Measurements from ENCODE around the gene TBX4.

TBX4 gene

DNA sequence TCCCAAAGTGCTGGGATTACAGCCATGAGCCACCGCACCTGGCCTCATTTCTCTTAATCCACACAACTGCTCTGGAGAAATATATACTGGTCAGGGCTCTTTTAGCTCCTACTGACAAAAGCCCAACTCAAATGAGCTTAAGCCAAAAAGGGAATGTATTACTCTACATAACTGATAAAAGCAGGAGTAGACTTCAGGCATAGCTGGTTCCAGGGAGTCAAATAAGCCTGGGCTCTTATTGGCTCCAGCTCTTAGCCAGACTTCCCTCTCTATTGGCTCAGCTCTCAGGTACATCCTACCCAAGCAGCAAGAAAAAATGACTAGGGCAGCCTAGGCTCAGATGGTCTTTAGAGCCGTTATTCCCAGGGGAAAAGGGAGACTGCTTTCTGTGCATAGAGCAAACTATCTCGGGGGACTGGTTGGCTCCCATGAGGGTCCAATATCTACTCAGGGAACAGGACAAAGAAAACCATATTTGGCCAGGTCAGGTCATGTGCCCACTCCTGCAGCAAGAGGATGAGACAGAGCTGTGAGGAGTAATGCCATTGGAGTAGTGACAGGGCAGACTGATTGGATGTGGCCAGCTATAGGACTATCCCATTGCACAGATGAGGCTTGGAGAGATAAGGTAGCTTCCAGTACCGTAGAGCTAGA is 31.4 kb upstream of the TBX4 start:
- no peak overlapping the region for H3K27ac ChIP-seq (ENCODE audit: poor library complexity, severe bottlenecking)
- H3K4me3 ChIP-seq (ENCODE audit: severe bottlenecking) = no peak overlapping the region
- H3K27me3 ChIP-seq (ENCODE audit: insufficient read depth, poor library complexity, severe bottlenecking) = no peaks in the 10 kb centered on the region
- ATAC-seq (ENCODE audit: low read depth) (no peak), DNase-seq (ENCODE audit: low spot score) (no peak)
- no peaks in the 10 kb centered on the region for H3K36me3 ChIP-seq (ENCODE audit: low read depth)
- H3K9me3 ChIP-seq (ENCODE audit: severe bottlenecking) = no peaks in the 10 kb centered on the region
- TF ChIP-seq, protein P1, sequence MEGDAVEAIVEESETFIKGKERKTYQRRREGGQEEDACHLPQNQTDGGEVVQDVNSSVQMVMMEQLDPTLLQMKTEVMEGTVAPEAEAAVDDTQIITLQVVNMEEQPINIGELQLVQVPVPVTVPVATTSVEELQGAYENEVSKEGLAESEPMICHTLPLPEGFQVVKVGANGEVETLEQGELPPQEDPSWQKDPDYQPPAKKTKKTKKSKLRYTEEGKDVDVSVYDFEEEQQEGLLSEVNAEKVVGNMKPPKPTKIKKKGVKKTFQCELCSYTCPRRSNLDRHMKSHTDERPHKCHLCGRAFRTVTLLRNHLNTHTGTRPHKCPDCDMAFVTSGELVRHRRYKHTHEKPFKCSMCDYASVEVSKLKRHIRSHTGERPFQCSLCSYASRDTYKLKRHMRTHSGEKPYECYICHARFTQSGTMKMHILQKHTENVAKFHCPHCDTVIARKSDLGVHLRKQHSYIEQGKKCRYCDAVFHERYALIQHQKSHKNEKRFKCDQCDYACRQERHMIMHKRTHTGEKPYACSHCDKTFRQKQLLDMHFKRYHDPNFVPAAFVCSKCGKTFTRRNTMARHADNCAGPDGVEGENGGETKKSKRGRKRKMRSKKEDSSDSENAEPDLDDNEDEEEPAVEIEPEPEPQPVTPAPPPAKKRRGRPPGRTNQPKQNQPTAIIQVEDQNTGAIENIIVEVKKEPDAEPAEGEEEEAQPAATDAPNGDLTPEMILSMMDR (IDR thresholded peaks at IDR 0.05; ENCODE audit: poor library complexity, severe bottlenecking) = no peak
- peaks cover 6% of the 10 kb centered on the region for H3K4me1 ChIP-seq (ENCODE audit: insufficient read depth, poor library complexity, severe bottlenecking)

DNA sequence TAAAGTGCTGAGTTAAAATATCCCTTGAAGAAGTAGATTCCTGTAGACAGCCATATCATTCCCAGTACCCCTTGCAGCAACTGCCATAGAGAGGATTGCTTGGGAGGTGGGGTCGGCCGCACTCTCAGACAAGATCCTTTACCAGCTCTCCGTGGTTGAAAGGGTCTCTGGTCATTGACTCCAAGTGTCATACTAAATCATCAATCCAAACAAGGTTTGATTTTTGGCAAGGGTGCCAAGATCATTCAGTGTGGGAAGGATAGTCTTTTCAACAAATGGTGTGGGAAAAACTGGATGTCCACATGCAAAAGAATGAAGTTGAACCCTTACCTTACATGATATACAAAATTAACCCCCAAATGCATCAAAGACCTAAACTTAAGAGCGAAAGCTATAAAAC is 30.8 kb upstream of the TBX4 start:
- DNase-seq (ENCODE audit: low spot score) (no peak), ATAC-seq (ENCODE audit: low read depth) (no peak)
- Histone ChIP-seq H3K4me1 (ENCODE audit: insufficient read depth, poor library complexity, severe bottlenecking) (peaks cover 6% of the 10 kb centered on the region), H3K4me3 (ENCODE audit: severe bottlenecking) (no peak overlapping the region), H3K27ac (ENCODE audit: poor library complexity, severe bottlenecking) (no peak overlapping the region), H3K9me3 (ENCODE audit: severe bottlenecking) (no peaks in the 10 kb centered on the region), H3K36me3 (ENCODE audit: low read depth) (no peaks in the 10 kb centered on the region), H3K27me3 (ENCODE audit: insufficient read depth, poor library complexity, severe bottlenecking) (no peaks in the 10 kb centered on the region)
- TF ChIP-seq, protein P1 (IDR thresholded peaks at IDR 0.05; ENCODE audit: poor library complexity, severe bottlenecking) = no peak

DNA sequence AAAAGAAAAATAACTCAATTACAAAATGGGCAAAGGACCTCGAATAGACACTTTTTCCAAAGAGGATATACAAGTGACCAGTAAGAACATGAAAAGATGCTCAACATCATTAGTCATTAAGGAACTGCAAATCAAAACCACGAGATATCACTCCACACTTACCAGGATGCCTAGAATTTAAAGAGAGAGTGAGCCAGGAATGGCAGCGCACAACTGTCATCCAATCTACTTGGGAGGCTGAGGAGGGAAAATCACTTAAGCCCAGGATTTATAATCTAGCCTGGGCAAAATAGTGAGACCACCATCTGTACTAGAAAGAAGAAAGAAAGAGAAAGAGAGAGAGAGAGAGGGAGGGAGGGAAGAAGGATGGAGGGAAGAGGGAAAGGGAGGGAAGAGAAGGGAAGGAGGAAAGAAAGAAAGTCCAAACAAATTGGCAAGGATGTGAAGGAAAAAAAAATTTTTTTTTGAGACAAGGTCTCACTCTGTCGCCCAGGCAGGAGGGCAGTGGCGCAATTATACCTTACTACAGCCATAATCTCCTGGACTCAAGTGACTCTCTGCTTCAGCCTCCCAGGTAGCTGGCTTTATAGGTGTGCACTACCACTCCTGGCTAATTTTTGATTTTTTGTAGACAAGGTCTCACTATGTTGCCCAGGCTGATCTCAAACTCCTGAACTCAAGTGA is 30.0 kb upstream of the TBX4 start:
- Histone ChIP-seq H3K27me3 (ENCODE audit: insufficient read depth, poor library complexity, severe bottlenecking) (no peaks in the 10 kb centered on the region), H3K4me1 (ENCODE audit: insufficient read depth, poor library complexity, severe bottlenecking) (peaks cover 6% of the 10 kb centered on the region), H3K4me3 (ENCODE audit: severe bottlenecking) (no peak overlapping the region), H3K36me3 (ENCODE audit: low read depth) (no peaks in the 10 kb centered on the region), H3K27ac (ENCODE audit: poor library complexity, severe bottlenecking) (no peak overlapping the region), H3K9me3 (ENCODE audit: severe bottlenecking) (no peaks in the 10 kb centered on the region)
- TF ChIP-seq, protein P1 (IDR thresholded peaks at IDR 0.05; ENCODE audit: poor library complexity, severe bottlenecking) = no peak
- ATAC-seq (ENCODE audit: low read depth) = no peak
- DNase-seq (ENCODE audit: low spot score) = no peak

DNA sequence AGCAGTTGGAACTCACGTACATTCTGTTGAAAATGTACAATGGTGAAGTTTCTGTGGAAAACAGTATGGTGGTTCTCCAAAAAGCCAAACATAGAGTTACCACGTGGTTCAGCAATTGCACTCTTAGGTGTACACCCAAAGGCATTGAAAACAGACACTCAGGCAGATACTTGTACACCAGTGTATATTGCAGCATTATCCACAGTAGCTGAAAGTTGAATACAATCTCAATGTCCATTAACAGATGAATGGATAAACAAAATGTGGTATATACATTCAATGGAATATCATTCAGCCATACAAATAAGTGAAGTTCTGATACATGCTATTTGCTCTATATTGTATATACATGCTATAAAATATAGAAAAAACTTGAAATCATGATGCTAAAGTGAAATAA is 29.4 kb upstream of the TBX4 start:
- Histone ChIP-seq H3K9me3 (ENCODE audit: severe bottlenecking) (no peaks in the 10 kb centered on the region), H3K4me1 (ENCODE audit: insufficient read depth, poor library complexity, severe bottlenecking) (peaks cover 6% of the 10 kb centered on the region), H3K4me3 (ENCODE audit: severe bottlenecking) (no peak overlapping the region), H3K27ac (ENCODE audit: poor library complexity, severe bottlenecking) (no peak overlapping the region), H3K36me3 (ENCODE audit: low read depth) (no peaks in the 10 kb centered on the region), H3K27me3 (ENCODE audit: insufficient read depth, poor library complexity, severe bottlenecking) (no peaks in the 10 kb centered on the region)
- TF ChIP-seq, protein P1 (IDR thresholded peaks at IDR 0.05; ENCODE audit: poor library complexity, severe bottlenecking) = no peak
- no peak for DNase-seq (ENCODE audit: low spot score)
- no peak for ATAC-seq (ENCODE audit: low read depth)

Measured in RWPE2 (cell line).